ENCODE data around the gene SNX5.

SNX5 gene

GRCh38 chr20:17911927-17912326 is 56.7 kb downstream of the SNX5 start:
- no peak for DNase-seq

DNA sequence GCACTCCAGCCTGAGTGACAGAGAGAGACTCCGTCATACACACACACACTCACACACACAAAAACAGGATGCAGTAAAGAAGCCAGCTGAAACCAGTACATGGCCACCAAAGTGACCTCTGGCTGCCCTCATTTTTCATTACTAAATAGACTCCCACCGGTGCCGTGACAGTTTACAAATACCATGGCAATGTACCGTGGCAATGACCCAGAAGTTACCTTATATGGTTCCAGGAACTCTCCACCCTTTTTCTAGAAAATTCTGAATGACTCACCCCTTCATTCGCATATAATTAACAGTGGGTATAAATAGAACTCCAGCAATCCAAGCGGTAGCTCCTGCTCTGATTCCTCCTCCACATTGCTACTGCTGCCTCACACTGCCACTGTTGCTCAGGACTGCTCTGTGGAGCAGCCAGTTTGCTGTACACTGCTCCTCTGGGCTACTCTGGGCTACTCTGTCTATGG is 57.7 kb downstream of the SNX5 start:
- no peak for DNase-seq

- DNase-seq = no peak
These were observed 58.7 kb downstream of the SNX5 start for GRCh38 chr20:17909869-17910321.

GRCh38 chr20:17905544-17905943 is 63.0 kb downstream of the SNX5 start:
- no peak for DNase-seq

- DNase-seq = no peak
These were observed 64.6 kb downstream of the SNX5 start for GRCh38 chr20:17904027-17904426.

DNA sequence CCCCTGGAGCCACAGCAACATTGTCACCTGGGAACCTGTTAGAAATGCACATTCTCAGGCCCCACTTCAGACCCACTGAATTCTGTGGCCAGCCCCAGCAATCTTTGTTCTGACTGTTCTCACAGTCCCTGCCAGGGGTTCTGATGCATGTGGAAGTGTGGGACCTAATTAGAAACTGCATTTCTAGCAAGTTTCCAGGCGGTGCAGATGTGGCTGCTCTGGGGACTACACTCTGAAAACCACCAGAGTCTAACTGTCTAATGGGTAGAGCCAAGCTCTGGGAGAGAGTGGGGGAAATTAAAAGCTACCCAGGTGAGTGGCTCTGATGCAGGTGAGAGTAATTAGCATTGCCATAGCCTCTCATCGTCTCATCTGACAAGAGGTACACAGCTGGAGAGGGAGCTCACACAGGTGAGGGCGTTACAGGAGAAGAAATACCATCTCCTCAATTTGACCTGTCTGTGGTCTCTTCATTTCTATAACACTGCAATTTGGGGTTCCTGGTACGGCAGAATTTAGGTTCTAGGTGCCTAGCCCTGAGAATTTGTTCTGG is 66.0 kb downstream of the SNX5 start:
- no peak for DNase-seq

GRCh38 chr20:17901971-17902370 is 66.6 kb downstream of the SNX5 start:
- no peak for DNase-seq

- DNase-seq = peak; percentile 21 to 37
These were observed 70.0 kb downstream of the SNX5 start for GRCh38 chr20:17898548-17898994.

DNA sequence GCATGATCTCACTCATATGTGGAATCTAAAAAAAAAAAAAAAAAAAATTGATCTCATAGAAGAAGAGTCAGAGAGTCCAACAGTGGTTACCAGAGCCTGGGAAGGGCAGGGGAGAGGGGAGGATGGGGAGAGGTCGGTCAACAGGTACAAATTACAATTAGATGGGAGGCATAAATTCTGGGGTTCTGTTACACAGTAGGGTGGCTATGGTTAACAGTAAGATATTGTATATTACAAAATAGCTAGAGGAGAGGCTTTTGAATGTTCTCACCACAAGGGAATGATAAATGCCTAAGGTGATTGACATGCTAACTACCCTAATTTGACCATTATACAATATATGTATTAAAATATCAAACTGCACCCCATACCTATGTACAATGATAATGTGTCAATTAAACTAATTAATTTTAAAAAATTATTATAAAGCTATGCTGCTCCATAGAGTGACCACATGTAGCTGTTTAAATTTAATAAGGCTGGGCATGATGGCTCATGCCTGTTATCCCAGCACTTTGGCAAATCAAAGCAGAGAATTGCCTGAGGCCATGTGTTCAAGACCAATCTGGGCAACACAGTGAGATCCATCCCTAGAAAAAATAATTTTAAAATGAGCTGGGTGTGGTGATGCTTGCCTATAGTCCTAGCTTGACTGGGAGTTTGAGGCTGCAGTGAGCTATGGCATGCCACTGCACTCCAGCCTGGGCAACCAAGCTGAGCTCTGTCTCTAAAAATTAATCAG is 70.9 kb downstream of the SNX5 start:
- no peak for DNase-seq

- DNase-seq = no peak
These were observed 71.7 kb downstream of the SNX5 start for GRCh38 chr20:17896771-17897369.

DNA sequence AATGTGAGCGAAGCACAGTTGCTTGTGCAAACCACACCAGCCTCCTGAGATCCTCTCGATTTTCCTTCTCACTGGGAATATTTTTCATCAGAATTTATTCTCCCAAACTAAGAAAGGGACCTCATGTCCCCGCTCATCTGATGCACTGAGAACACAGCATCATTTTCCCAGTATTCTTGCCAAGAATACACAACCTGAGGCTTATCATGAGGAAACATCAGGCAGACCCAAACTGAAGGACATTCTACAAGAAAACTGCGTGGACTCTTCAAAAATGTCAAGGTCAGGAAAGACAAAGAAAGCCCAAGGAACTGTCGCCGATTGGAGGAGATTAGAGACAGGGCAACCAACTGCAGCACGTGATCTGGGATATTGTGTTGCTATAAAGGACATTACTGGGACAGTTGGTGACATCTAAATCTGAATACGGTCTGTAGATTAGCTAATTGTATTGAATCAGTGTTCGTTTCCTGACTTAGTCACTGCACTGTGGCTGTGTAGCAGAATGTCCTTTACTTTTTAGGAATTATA is 72.3 kb downstream of the SNX5 start:
- no peak for DNase-seq

- no peak for DNase-seq
These were observed 72.9 kb downstream of the SNX5 start for GRCh38 chr20:17895641-17896171.

- DNase-seq = no peak
These were observed 75.1 kb downstream of the SNX5 start for GRCh38 chr20:17893445-17893844.

DNA sequence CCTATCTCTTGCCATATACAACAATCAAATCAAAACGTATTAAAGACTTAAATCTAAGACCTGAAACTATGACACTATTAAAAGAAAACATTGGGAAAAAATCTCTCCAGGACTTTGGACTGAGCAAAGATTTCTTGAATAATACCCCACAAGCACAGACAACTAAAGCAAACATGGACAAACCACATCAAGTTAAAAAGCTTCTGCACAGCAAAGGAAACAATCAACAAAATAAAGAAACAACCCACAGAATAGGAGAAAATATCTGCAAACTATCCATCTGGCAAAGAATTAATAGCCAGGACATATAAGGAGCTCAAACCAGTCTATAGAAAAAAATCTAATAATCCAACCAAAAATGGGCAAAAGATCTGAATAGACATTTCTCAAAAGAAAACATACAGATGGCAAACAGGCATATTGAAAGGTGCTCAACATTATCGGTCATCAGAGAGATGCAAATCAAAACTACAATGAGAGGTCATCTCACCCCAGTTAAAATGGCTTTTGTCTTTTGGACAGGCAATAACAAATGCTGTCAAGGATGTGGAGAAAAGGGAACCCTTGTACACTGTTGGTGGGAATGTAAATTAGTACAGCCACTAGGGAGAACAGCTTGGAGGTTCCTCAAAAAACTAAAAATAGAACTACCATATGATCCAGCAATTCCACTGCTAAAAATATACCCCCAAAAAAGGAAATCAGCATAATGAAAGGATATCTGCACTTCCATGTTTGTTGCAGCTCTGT is 76.2 kb downstream of the SNX5 start:
- DNase-seq = no peak
